Thoracic aorta (tissue), 2 donors: Measurements from ENCODE around the gene COX17. TPM values are rescaled to one million over a fixed set of nuclear protein-coding genes. Genes with fewer than 3 reads are reported as not detected.

ENCODE experiments used
- ATAC-seq: fragments of 150-250 bp; one replicate; pipeline ENCODE4 v1.8.0; 2017; ENCODE audit warnings: low read depth; ENCODE audit not compliant: insufficient number of reproducible peaks, low FRiP score
- DNase-seq: peaks from one replicate; pipeline ENCODE4 v3.0.0-alpha.2; 2020; ENCODE audit warnings: low spot score
- H3K27ac ChIP-seq, 2 donors: fragments of 200-600 bp; sonication (generic); 1 replicate in 1 of 2; 2 replicates in 1 of 2; pipeline ENCODE4 v1.5.1; 2016; ENCODE audit warnings: mild to moderate bottlenecking in 2 of 2, moderate library complexity in 2 of 2
- H3K27me3 ChIP-seq: fragments of 200-600 bp; sonication (generic); replicated peaks from 2 replicates; pipeline ENCODE4 v1.6.0; 2016; ENCODE audit warnings: mild to moderate bottlenecking; ENCODE audit not compliant: insufficient read depth
- H3K36me3 ChIP-seq: fragments of 200-600 bp; sonication (generic); one replicate; pipeline ENCODE4 v1.5.1; 2016
- H3K4me1 ChIP-seq, 2 donors: fragments of 200-600 bp; sonication (generic); 1 replicate in 1 of 2; 2 replicates in 1 of 2; pipeline versions ENCODE4 v1.5.1 to v1.6.0; 2016; ENCODE audit warnings: low read depth in 2 of 2, mild to moderate bottlenecking in 1 of 2; ENCODE audit not compliant: control insufficient read depth in 1 of 2
- H3K4me3 ChIP-seq: fragments of 200-600 bp; sonication (generic); 2 replicates; pipeline ENCODE4 v1.5.1; 2016; ENCODE audit warnings: mild to moderate bottlenecking
- H3K9me3 ChIP-seq: fragments of 200-600 bp; sonication (generic); 2 replicates; pipeline ENCODE4 v1.5.1; 2016
- total RNA-seq, 2 donors: library from RNA; depleted of rRNA; stranded (reverse); fragments of >200 nt; gene quantifications; one replicate each; pipeline versions ENCODE4 v1.1.0 to v1.2.3, GENCODE V29; 2016
- TF ChIP-seq, protein P1 (sequence below): fragments of 200-600 bp; sonication (generic); IDR thresholded peaks from one replicate; pipeline ENCODE4 v1.5.1; 2019; ENCODE audit warnings: antibody characterized with exemption

COX17 gene
- total RNA-seq, 2 donors from 2014 or later: 15.2 to 51.3 TPM

DNA sequence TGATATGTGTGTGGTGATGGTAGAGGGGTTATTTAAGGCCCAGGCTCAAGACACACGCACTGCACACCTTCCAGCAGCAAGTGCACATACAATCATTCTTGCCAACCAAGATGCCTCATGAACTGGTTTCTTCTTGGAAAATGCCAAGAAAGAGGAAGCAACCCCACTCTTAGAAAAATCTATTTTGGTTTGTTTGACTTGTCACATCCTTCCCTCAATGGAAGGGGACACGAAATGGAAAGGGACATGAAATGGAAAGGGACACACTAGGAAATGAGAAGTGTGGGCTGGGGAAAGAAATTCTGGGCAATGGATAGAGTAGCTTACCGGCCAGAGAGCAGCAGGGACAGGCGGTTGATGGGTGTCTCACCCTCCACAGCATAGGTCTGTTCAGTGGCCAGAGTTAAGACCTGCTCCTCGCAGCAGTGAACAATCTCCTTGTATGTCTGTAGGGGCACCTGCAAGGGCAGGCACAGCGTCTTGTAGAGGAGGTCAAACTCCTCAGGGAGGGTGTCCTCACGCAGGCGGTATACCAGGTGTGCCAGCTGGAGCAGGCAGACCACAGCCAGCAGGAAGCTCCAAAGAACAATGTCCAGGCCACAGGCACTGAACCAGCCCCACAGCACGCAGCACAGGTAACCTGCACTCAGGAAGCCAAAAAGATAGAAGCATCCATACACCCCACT, 17.5 kb downstream of the COX17 start:
- no peaks in the 10 kb centered on the region for H3K27me3 ChIP-seq
- DNase-seq: no peak
- peaks cover 19 to 60% of the 10 kb centered on the region in 2 donors for H3K4me1 ChIP-seq
- H3K27ac ChIP-seq: peak overlapping the region; percentile 67 to 80
- TF ChIP-seq, protein P1, sequence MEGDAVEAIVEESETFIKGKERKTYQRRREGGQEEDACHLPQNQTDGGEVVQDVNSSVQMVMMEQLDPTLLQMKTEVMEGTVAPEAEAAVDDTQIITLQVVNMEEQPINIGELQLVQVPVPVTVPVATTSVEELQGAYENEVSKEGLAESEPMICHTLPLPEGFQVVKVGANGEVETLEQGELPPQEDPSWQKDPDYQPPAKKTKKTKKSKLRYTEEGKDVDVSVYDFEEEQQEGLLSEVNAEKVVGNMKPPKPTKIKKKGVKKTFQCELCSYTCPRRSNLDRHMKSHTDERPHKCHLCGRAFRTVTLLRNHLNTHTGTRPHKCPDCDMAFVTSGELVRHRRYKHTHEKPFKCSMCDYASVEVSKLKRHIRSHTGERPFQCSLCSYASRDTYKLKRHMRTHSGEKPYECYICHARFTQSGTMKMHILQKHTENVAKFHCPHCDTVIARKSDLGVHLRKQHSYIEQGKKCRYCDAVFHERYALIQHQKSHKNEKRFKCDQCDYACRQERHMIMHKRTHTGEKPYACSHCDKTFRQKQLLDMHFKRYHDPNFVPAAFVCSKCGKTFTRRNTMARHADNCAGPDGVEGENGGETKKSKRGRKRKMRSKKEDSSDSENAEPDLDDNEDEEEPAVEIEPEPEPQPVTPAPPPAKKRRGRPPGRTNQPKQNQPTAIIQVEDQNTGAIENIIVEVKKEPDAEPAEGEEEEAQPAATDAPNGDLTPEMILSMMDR: no peak
- ATAC-seq: no peak
- no peaks in the 10 kb centered on the region for H3K9me3 ChIP-seq
- peak overlapping the region; percentile 46 for H3K4me3 ChIP-seq
- H3K36me3 ChIP-seq: no peaks in the 10 kb centered on the region

DNA sequence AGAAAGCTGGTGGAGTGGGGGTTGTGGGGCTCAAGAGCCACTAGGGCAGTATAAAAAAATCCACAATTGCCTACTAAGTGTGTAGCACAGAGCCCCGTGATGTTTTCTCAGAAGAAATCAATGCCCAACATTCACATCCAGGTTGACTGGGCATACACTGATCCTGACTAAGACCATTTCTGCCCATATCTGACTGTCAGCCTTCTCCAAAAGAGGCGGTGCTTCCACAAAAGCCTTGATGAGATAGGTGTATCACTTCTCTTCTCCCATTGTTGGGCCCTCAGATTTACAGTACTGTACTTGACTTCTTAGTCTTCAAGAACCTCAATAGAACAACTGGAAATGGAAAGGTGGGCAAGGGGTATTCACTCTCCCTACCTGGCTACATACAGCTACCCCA, 18.2 kb downstream of the COX17 start:
- no peak for DNase-seq
- peak overlapping the region; percentile 46 for H3K4me3 ChIP-seq
- ATAC-seq: no peak
- TF ChIP-seq, protein P1: no peak
- H3K9me3 ChIP-seq: no peaks in the 10 kb centered on the region
- peaks cover 19 to 55% of the 10 kb centered on the region in 2 donors for H3K4me1 ChIP-seq
- no peaks in the 10 kb centered on the region for H3K36me3 ChIP-seq
- H3K27ac ChIP-seq: no peak overlapping the region
- H3K27me3 ChIP-seq: no peaks in the 10 kb centered on the region

DNA sequence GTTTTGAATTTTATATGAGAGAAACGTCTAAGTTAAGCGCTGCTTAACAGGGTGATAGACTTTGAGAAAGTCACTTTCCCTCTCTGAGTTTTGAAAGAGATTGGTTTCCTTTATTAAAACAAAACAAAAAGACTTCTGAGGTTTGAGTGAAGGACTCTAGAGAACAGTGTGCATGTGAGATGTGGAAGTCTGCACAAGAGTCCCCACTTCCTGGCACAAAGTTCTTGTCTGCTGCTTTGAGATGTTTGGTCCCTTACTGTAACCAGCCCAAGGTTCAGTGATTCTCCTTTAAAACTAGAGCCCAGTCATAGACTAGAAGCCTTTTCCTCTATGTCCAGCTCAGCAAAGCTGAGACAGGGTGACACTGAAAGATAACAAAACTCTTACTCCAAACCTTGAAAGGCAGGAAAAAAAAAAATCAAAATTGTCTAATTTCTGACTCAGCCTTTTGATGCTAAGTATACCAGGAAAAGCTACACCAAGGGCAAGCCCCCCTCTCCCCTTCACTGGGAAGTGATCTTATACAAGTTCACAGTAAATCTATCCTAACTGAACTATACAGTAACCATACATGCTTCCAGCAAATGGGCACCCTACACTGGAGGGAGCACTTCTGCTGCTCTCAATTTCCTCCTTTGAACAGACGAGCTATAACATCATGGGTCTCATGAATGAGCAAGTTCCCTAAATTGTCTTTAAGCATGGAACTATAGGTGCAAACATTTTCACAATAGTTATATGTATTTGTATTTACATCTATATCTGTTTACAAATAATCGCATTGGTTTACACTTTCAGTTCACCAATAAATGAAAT, 19.1 kb downstream of the COX17 start:
- ATAC-seq (no peak), DNase-seq (no peak)
- TF ChIP-seq, protein P1: no peak
- Histone ChIP-seq H3K27me3 (no peaks in the 10 kb centered on the region), H3K4me3 (peak overlapping the region; percentile 13), H3K9me3 (no peaks in the 10 kb centered on the region), H3K4me1 (peaks cover 19 to 53% of the 10 kb centered on the region in 2 donors), H3K36me3 (no peaks in the 10 kb centered on the region), H3K27ac (no peak overlapping the region)

DNA sequence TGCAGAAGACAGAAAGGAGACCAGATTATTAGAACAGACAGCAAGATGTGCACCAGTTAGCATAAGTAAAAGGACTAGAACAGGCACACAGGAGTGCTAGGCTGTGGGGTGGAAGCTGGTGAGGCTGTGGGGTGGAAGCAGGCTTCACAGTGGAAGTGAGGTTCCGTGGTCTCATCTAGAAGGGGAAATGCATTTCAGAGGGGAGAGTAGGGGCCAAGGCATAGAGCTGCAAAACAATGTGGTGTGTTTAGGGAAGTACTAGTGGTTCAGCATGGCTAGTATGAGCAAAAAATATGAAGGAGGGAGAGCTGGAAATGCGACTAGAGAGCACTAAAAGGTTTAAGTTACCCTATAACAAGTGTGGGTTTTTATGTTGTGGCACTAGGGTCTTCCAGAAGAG, 23.3 kb downstream of the COX17 start:
- Histone ChIP-seq H3K27me3 (no peaks in the 10 kb centered on the region), H3K36me3 (no peaks in the 10 kb centered on the region), H3K4me1 (peaks cover 5 to 25% of the 10 kb centered on the region in 2 donors), H3K27ac (no peak overlapping the region), H3K4me3 (no peak overlapping the region), H3K9me3 (no peaks in the 10 kb centered on the region)
- ATAC-seq (no peak), DNase-seq (no peak)
- TF ChIP-seq, protein P1: no peak

DNA sequence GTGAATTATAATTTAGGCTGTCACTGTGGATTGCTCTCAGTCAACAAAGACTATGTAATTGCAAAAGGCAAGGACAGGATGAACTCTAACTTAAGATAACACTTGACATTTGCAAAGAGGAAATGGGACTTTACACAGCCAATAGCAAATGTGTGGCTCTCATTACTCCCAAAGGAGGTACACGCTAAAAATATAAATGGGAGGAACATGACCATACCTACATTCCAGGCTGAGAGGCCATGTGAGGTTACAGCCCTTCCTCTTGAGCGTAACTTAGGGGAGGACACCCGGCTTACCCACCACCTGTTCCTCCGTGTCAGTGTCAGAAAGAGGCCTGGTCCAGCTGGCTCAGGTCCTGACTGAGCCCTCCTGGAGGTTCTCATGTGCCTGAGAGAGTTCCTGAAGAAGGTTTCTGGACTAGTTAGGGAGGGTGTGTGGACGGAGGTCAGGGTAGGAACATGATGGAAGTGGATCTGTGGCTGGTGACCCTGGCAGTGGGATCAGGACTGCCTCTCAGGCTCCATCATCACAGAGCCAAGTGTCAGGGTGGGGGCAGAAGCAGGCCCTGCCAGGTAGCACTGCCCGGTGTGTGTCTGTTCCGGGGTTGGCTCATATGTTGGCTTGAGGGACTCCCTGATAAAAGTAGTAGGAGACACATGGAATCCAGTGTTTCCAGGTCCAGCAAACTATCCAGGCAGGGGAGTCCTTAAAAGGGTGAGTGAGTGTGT, 24.7 kb downstream of the COX17 start:
- Histone ChIP-seq H3K9me3 (no peaks in the 10 kb centered on the region), H3K4me1 (peaks cover 8 to 25% of the 10 kb centered on the region in 2 donors), H3K27ac (no peak overlapping the region), H3K27me3 (no peaks in the 10 kb centered on the region), H3K36me3 (no peaks in the 10 kb centered on the region), H3K4me3 (no peak overlapping the region)
- TF ChIP-seq, protein P1: no peak
- ATAC-seq (no peak), DNase-seq (no peak)
